Stimulated activated CD8-positive, alpha-beta memory T cell treated with anti-CD3 and anti-CD28 coated beads, Interleukin-15, amount 100 ng/mL, for 48 hours (primary cell): ENCODE data around the gene METTL25B.
A peak's percentile ranks its signal among the peaks of the same experiment; 100 is the strongest.

Experiments used
- DNase-seq, 2 donors: peaks; one replicate each; pipeline ENCODE4 v3.0.0-alpha.2; 2020; ENCODE audit warnings: low read depth in 2 of 2

Gene METTL25B

DNA sequence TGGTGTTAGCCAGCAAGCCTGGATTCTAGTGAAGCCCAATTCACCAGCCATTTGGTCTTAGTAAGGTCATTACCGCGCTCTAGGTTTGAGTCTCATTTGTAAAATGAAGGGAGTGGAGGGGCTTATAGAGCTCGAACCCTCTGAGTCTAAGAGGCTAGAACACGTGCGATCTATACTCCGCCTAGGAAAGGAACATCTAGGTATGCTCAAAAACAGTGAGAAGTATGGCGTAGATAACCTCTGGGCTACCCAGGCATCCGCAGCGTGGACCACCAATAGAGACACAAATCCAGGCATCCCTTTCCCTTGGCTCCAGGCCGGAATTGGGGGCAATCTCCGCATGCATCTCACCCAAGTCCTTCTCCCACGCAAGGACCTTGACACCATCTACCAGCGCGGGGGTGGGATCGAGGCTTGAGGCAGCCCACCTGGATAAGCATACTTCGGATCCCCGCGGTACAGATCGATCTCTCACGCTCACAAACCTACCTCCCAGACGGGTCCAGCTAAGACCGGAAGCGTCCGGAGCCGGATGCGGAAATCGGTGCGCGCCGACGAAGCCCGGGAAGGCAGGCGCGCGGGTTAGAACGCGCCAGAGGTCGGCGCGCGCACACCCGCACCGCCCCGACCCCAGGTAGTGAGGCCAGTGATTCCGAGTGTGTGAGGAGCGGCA is at the start of gene METTL25B:
Gene METTL25B, plus strand, starts transcription at position 544 of the 673 bp plus-strand sequence. CDS start 636 bp downstream, outside the sequence.
- peak; percentile 76 to 78 for DNase-seq

GRCh38 chr1:156680056-156680455 is 48.2 kb upstream of the METTL25B start:
- DNase-seq = no peak

DNA sequence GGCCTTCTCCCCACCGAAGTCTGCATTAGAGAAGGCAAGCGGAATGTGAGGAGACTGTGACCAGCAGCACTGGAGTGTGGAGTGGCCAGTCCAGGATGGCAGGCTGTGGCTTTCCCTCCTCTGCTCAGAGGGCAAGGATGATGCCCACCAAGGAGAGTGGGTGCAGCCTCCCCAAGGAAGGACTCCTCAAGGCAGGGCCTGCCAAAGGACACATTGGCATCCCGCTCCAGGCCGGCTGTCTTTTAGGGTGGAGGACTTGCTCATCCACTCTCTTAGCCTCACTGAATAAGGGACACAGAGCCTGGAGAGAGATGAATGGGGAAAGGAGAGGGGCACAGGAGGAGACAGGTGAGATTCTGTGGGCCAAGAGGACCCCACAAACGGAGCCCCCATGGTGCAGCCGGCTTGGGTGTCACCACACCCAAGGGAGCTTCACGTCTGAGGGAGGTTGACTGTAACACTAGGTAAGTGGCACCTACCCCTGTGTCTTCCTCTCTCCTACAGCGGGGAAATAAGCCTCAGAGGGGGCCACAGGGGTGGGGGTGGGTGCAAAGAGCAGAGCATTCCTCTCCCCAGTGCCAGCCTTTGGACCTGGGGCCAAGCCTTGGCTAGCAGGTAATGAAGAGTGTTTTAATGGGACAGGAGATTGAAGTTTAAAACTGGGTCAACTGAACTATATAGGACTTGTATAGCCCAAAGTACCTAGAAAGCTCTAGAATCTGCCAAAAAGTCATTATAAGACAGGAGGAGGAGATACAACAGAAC is 46.9 kb upstream of the METTL25B start:
- no peak for DNase-seq

- DNase-seq = no peak
These were observed 45.9 kb upstream of the METTL25B start for GRCh38 chr1:156682166-156682890.

GRCh38 chr1:156684227-156684782 is 44.0 kb upstream of the METTL25B start:
- peak in 1 of 2 donors; percentile 28 for DNase-seq

DNA sequence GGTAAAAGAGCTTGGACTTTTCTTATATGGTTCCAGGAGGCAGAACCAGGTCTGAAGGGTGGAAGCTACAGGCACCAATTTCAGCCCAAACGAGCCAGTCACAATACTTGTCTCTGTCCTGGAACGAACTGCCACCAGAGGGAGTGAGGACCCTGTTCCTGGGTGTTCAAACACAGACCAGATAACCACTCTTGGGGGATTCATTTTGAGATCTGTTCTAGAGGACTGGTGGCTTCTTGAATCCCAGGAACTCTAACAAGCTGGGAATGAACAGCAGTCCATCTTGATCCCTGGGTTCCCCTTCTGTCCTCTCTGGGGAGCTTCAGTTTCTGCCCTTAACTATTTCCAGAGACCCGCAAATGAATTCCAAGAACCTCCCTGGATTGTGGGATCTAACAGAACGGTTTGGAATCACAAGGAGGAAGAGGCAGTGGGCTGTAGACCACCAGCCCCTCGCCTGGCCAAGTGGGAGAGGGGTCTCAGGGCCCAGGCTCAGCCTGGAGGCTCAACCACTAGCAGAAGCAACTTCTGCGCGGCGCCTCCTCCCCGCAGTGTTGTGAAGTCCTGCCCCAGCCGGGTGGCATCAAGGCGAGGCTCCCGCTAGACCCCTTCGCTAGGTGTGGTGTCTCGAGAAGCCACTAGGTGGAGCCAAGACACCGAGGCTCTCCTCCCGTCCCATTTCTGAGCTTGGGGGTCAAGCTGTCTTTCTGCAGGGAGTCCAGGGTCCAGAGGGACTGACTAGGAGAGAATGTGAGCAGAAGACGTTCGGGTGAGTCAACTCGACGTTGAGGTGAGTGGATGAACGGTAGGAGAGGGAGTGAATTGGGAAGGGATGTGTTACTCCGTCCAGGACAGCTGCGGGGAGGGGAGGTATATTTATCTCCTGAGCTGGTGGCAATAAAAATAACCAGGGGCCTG is 39.0 kb upstream of the METTL25B start:
- peak; percentile 44 to 61 for DNase-seq

DNA sequence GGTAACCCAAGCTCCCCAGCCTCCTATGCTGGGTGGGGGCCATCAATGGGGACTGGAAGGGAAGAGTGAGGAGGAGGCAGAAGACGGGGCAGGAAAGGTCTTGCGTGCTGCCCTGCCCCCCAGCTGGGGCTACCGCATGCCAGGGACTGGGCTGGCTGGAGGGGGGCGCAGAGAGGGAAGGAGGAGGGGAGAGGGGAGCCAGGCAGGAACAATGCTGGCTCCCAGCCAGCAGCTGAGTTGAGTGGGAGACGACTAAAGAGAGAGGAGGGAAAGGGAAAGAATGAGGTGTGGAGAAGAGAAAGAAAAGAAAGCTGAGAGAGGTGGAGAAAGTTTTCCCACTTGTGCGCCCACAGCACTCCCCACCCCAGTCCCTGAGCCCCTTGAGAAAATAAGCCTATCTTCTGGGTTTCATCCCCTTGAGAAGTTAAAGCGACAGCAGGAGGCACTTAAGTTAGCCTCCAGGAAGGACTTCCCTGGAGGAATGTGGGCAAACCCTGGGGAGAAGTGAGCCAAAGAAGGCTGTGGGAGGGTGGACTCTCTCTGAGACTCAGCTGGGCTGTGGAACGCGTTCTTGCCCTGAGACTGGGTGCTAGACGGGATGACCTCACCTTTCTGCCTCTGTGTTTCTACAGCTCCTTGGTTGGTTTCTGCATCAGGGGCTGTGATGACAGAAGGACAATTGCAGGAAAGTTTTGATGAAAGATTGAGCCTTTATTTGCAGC is 38.2 kb upstream of the METTL25B start:
- no peak for DNase-seq

DNA sequence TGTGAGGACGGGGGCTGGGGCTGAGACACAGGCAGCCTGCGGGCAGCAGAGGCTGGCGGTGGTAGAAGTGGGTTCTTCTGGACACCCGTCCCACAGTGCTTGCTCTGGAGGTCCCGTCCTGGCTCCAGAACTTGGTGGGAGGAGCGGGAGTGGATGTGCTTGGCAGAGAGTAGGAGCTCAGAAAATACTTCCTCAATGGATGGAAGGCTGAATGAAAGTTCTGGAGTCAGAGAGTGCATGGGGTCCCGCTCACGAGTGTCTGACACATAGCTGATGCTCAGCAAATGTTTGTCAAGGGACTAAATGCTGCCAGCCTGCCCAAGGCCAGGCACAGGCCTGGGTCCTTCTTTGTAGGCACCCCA is 37.6 kb upstream of the METTL25B start:
- no peak for DNase-seq

DNA sequence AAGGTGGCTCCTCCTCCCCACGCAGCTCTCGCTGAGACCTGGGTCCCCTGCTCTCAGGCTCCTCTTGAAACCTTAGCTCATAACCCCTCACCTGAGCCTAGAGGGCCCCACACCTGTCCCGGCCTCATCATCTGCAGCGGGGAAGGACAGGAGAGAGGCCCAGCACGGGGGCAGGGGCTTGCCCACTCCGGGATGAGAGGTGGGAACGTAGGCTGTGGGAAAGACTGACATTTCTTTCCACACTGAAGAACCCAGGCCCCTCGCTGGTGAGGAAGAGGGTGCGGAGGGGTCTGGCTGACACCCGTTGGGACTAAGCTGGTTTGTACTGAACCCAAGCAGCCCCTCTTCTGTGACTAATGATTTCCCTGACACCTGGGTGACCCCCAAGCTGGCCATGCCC is 37.1 kb upstream of the METTL25B start:
- DNase-seq = no peak

GRCh38 chr1:156691665-156692440 is 36.4 kb upstream of the METTL25B start:
- no peak for DNase-seq

GRCh38 chr1:156692441-156692924 is 35.8 kb upstream of the METTL25B start:
- no peak for DNase-seq

DNA sequence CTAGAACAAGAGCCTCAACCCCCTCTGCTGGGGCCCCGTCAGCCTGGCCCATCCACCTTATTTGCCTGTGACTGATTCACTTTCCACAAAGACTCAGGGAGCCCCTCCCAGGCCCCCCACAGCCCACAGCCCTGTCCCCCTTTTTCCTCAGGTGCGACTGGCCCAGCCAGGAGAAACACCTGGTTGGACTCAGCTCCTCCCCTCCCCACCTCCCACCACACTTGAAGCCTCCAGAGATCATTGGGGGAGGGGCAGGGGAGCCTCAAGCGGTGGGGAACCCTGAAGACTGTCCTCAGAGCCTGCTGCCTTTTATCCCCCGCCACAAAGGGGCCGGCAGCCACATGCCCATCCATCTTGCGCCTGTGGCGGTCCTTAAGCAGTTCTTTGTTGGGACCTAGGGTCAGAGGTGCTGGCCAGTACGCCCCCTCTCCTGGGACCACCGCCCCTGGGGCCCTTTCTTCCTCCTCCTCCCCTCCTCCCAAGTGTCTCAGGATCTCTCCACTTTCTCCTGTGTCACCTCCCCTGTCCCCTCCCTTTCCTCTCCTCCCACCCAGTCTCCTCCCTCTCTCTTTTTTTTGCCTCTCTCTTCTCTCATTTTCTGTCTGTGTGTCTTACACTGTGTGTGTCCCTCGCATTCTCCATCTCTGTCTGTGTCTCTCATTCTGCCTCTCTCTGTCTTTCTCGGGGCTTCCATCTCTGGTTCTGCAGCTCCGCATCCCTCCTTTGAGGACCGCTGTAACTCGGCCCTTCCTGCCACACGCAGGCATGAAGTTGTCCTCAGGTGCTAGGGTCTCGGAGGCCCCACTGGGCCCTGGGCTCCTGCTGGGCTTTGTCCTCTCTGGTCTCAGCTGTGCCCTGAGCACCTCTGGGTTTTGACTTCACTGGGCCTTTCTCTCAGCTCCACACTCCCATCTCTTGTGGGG is 35.1 kb upstream of the METTL25B start:
- no peak for DNase-seq

DNA sequence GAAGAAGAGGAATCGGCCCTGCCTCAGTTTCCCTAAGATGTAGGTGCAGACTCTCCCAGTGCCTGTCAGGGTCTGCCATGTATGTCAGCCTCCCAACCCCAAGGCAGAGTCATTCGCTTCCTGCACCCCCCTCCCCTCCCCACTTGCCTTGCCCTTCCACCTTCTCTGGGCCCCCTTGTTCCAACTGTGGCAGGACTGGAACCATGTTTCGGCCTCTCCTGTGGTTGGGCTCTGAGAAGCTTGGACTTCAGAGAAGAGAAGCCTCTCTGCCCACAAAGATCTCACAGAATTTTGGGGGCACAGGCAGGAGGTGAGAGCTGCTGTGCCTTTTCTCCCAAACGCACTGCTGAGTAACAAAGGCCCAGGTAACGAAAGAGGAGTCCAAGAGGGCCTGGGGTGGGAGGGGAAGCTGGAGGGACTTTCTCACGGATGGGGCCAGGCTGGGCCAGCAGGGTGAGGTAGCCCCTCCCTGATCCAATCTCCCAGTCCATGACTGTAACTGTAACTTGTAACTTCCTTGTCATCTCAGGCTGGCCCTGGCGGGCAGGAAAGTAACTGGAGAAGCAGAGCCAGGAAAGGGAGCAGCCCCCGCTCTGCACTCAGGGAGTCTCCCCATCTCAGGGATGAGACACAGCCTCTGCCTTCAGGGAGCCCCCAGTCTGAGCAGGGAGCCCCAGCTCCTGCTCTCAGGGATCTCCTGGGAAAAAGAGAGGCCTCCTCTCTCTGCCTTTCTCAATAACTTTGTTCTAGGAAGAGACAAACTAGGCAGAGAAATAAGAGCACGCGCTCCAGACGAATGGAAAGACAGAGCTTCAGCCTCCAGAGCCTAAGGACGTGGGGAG is 34.2 kb upstream of the METTL25B start:
- DNase-seq = no peak

- DNase-seq = no peak
These were observed 33.6 kb upstream of the METTL25B start for GRCh38 chr1:156694690-156694962.

- no peak for DNase-seq
These were observed 31.5 kb upstream of the METTL25B start for GRCh38 chr1:156696755-156697154.

DNA sequence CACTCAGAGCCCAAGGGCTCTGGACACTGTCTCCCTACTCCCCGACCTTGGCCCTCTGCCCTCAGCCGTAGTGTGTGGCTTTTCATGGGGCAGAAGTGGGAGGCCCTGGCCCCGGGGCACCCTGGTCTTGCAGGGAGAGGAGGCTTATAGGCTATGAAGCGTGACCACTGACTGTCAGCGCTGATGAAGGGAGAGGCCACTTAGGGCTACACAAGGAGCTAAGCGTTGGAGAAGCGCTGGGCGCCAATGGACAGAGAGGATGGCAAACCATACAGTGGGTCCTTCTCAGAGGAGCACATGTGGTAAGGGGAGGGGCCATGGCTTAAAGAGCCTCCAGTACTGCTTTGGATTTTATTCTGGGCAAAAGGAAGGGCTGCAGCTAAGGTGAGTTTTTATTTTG is 30.8 kb upstream of the METTL25B start:
- DNase-seq = no peak

DNA sequence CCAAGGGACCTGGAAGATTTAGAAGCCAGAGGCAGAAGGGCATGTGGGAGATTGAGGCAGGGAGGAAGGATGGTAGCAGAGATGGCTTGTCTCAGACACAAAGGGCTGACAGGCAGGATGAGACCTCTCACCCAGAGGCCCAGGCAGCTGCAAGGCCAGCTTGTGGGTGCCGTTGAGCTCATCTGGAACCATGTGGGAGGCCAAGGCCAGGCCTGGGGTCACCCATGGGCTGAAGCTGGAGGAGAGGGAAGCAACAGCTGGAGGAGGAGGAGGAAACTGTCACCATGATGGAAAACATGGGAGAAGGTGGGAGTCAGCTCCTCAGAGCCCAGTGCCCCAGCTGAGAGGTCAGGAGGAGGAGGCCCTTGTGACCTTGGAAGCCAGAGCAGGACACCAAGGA is 29.3 kb upstream of the METTL25B start:
- no peak for DNase-seq
